Karpas-422 (cell line): Measurements from ENCODE around the gene SLC27A4. TPM values are rescaled to one million over a fixed set of nuclear protein-coding genes. Genes with fewer than 3 reads are reported as not detected.
A peak's percentile ranks its signal among the peaks of the same experiment; 100 is the strongest.

Source experiments
- DNase-seq: peaks from one replicate; pipeline ENCODE4 v3.0.0-alpha.2; 2015
- H2AFZ ChIP-seq: fragments of 200-600 bp; sonication (generic); 2 replicates; pipeline ENCODE4 v1.6.1; 2014; ENCODE audit warnings: antibody characterized with exemption, low read length, mixed read lengths
- H3K27ac ChIP-seq: fragments of 200-600 bp; sonication (generic); 2 replicates; pipeline ENCODE4 v1.5.1; 2014; ENCODE audit warnings: mild to moderate bottlenecking, low read length, moderate library complexity
- H3K27me3 ChIP-seq: fragments of 200-600 bp; sonication (generic); 2 replicates; pipeline ENCODE4 v1.6.1; 2014; ENCODE audit warnings: low read length, mixed read lengths
- H3K36me3 ChIP-seq: fragments of 200-600 bp; sonication (generic); 2 replicates; pipeline ENCODE4 v1.6.1; 2014; ENCODE audit warnings: low read length, mixed read lengths; ENCODE audit not compliant: insufficient read depth
- H3K4me1 ChIP-seq: fragments of 200-600 bp; sonication (generic); 2 replicates; pipeline ENCODE4 v1.6.1; 2014; ENCODE audit warnings: mild to moderate bottlenecking, low read length, mixed read lengths
- H3K4me2 ChIP-seq: fragments of 200-600 bp; sonication (generic); 2 replicates; pipeline ENCODE4 v1.6.1; 2014; ENCODE audit warnings: low read length, low read depth, mild to moderate bottlenecking; ENCODE audit not compliant: poor library complexity, severe bottlenecking
- H3K4me3 ChIP-seq: fragments of 200-600 bp; sonication (generic); 2 replicates; pipeline ENCODE4 v1.5.1; 2014; ENCODE audit warnings: mild to moderate bottlenecking, antibody characterized with exemption, low read length, mixed read lengths
- H3K79me2 ChIP-seq: fragments of 200-600 bp; sonication (generic); 2 replicates; pipeline ENCODE4 v1.6.1; 2014; ENCODE audit warnings: mild to moderate bottlenecking, low read length, mixed read lengths
- H3K9ac ChIP-seq: fragments of 200-600 bp; sonication (generic); 2 replicates; pipeline ENCODE4 v1.6.0; 2014; ENCODE audit warnings: low read length
- H3K9me2 ChIP-seq: fragments of 200-600 bp; sonication (generic), shearing (Covaris generic); replicated peaks from 2 replicates; pipeline ENCODE4 v1.6.0; 2014; ENCODE audit warnings: mild to moderate bottlenecking, low read length, moderate library complexity; ENCODE audit not compliant: insufficient read depth
- H3K9me3 ChIP-seq: fragments of 300-700, 200-600 bp; sonication (generic); 2 replicates; pipeline ENCODE4 v1.6.1; 2014; ENCODE audit warnings: low read length, mixed read lengths
- H4K20me1 ChIP-seq: fragments of 200-600 bp; sonication (generic); 2 replicates; pipeline ENCODE4 v1.6.1; 2014; ENCODE audit warnings: mild to moderate bottlenecking, antibody characterized with exemption, low read length, low read depth; ENCODE audit not compliant: insufficient read depth
- total RNA-seq: library from RNA; depleted of rRNA; stranded (reverse); fragments of >200 nt; shearing (Covaris generic); gene quantifications from 2 replicates; pipeline ENCODE4 v1.2.3, GENCODE V29; 2014; ENCODE audit warnings: low replicate concordance

The SLC27A4 gene
- total RNA-seq, 1 experiment from 2014 or later = 18.5 TPM

GRCh38 chr9:128361986-128362646 is 21.8 kb downstream of the SLC27A4 start:
- H3K9ac ChIP-seq = peak overlapping the region; percentile 34
- peak overlapping the region; percentile 61; the same call in 1 of the 2 replicates for H2AFZ ChIP-seq
- H3K79me2 ChIP-seq = no peaks in the 10 kb centered on the region
- H3K36me3 ChIP-seq = no peaks in the 10 kb centered on the region
- H3K4me3 ChIP-seq = peak overlapping the region; percentile 52
- no peaks in the 10 kb centered on the region for H3K27me3 ChIP-seq
- no peaks in the 10 kb centered on the region for H3K9me3 ChIP-seq
- H3K27ac ChIP-seq = no peak overlapping the region
- peaks cover 19% of the 10 kb centered on the region for H3K4me1 ChIP-seq
- H4K20me1 ChIP-seq = no peaks in the 10 kb centered on the region
- H3K4me2 ChIP-seq = peak overlapping the region; percentile 56
- DNase-seq = peak; percentile 85
- H3K9me2 ChIP-seq = no peaks in the 10 kb centered on the region

- H3K27me3 ChIP-seq = no peaks in the 10 kb centered on the region
- H3K36me3 ChIP-seq = no peaks in the 10 kb centered on the region
- H3K9me2 ChIP-seq = no peaks in the 10 kb centered on the region
- no peaks in the 10 kb centered on the region for H3K79me2 ChIP-seq
- H3K4me1 ChIP-seq = peaks cover 19% of the 10 kb centered on the region
- H3K27ac ChIP-seq = no peak overlapping the region
- H3K9me3 ChIP-seq = no peaks in the 10 kb centered on the region
- no peak for DNase-seq
- no peak overlapping the region for H3K9ac ChIP-seq
- H3K4me3 ChIP-seq = no peak overlapping the region
- H4K20me1 ChIP-seq = no peaks in the 10 kb centered on the region
- no peak overlapping the region for H3K4me2 ChIP-seq
- H2AFZ ChIP-seq = no peak overlapping the region
These were observed 22.4 kb downstream of the SLC27A4 start for GRCh38 chr9:128362774-128363173.

GRCh38 chr9:128365525-128365924 is 25.2 kb downstream of the SLC27A4 start:
- no peaks in the 10 kb centered on the region for H4K20me1 ChIP-seq
- H3K36me3 ChIP-seq = no peaks in the 10 kb centered on the region
- no peaks in the 10 kb centered on the region for H3K79me2 ChIP-seq
- peak overlapping the region; percentile 51 for H3K9ac ChIP-seq
- no peak overlapping the region for H2AFZ ChIP-seq
- no peak overlapping the region for H3K27ac ChIP-seq
- peak overlapping the region; percentile 10; the same call in 1 of the 2 replicates for H3K4me3 ChIP-seq
- H3K9me3 ChIP-seq = no peaks in the 10 kb centered on the region
- peaks cover 24% of the 10 kb centered on the region for H3K4me1 ChIP-seq
- H3K4me2 ChIP-seq = peak overlapping the region; percentile 52
- no peaks in the 10 kb centered on the region for H3K9me2 ChIP-seq
- no peaks in the 10 kb centered on the region for H3K27me3 ChIP-seq
- DNase-seq = no peak

GRCh38 chr9:128369024-128369706 is 28.8 kb downstream of the SLC27A4 start:
- Histone ChIP-seq H3K79me2 (peaks cover 29% of the 10 kb centered on the region), H3K4me3 (no peak overlapping the region), H3K36me3 (peaks cover 9% of the 10 kb centered on the region; the same call in 1 of the 2 replicates), H3K9me3 (no peaks in the 10 kb centered on the region), H3K4me2 (no peak overlapping the region), H3K27ac (no peak overlapping the region), H3K9ac (no peak overlapping the region), H2AFZ (no peak overlapping the region), H3K27me3 (no peaks in the 10 kb centered on the region), H3K4me1 (peaks cover 25% of the 10 kb centered on the region), H4K20me1 (no peaks in the 10 kb centered on the region), H3K9me2 (no peaks in the 10 kb centered on the region)
- no peak for DNase-seq

GRCh38 chr9:128370367-128370751 is 30.0 kb downstream of the SLC27A4 start:
- no peaks in the 10 kb centered on the region for H3K27me3 ChIP-seq
- H3K27ac ChIP-seq = 0 out of 2 replicates have a peak overlapping the region, but pooled peaks have one; percentile 1
- peak overlapping the region; percentile 25 for H2AFZ ChIP-seq
- H3K4me3 ChIP-seq = peak overlapping the region; percentile 75
- H3K9me2 ChIP-seq = no peaks in the 10 kb centered on the region
- H3K4me1 ChIP-seq = peaks cover 16% of the 10 kb centered on the region
- no peaks in the 10 kb centered on the region for H3K9me3 ChIP-seq
- peak overlapping the region; percentile 78 for H3K9ac ChIP-seq
- H4K20me1 ChIP-seq = peaks cover 3% of the 10 kb centered on the region; the same call in 1 of the 2 replicates
- H3K36me3 ChIP-seq = peaks cover 9% of the 10 kb centered on the region; the same call in 1 of the 2 replicates
- H3K79me2 ChIP-seq = peaks cover 41% of the 10 kb centered on the region
- H3K4me2 ChIP-seq = peak overlapping the region; percentile 87
- no peak for DNase-seq

- Histone ChIP-seq H3K4me3 (peak within 1 kb of the TSS; percentile 75), H3K79me2 (peaks cover 46% of the 10 kb centered on the region), H3K27me3 (no peaks in the 10 kb centered on the region), H4K20me1 (peaks cover 3% of the 10 kb centered on the region; the same call in 1 of the 2 replicates), H3K27ac (peak within 1 kb of the TSS; percentile 29; the same call in 1 of the 2 replicates), H2AFZ (peak within 1 kb of the TSS; percentile 66), H3K4me1 (peaks cover 14% of the 10 kb centered on the region), H3K9me2 (no peaks in the 10 kb centered on the region), H3K9ac (peak within 1 kb of the TSS; percentile 78), H3K9me3 (no peaks in the 10 kb centered on the region), H3K4me2 (peak within 1 kb of the TSS; percentile 87), H3K36me3 (peaks cover 9% of the 10 kb centered on the region; the same call in 1 of the 2 replicates)
- peak; percentile 99 for DNase-seq
These were observed 30.7 kb downstream of the SLC27A4 start, which contains the start of gene URM1 for GRCh38 chr9:128370752-128371629. URM1 (plus strand) TSS chr9:128371374; CDS start chr9:128371381, 7 bp downstream.

GRCh38 chr9:128371630-128372117 is 31.3 kb downstream of the SLC27A4 start:
- no peak for DNase-seq
- Histone ChIP-seq H3K27me3 (no peaks in the 10 kb centered on the region), H3K4me1 (peaks cover 14% of the 10 kb centered on the region), H3K9me3 (no peaks in the 10 kb centered on the region), H3K36me3 (peaks cover 9% of the 10 kb centered on the region; the same call in 1 of the 2 replicates), H3K79me2 (peaks cover 50% of the 10 kb centered on the region), H3K9ac (peak overlapping the region; percentile 78), H3K4me3 (peak overlapping the region; percentile 75), H2AFZ (peak overlapping the region; percentile 66; the same call in 1 of the 2 replicates), H4K20me1 (peaks cover 3% of the 10 kb centered on the region; the same call in 1 of the 2 replicates), H3K4me2 (peak overlapping the region; percentile 87), H3K27ac (peak overlapping the region; percentile 29; the same call in 1 of the 2 replicates), H3K9me2 (no peaks in the 10 kb centered on the region)
